ENCODE data around the gene CNGA2.
"Not testable (repeated sequence)": the region's sequence is repeated elsewhere in the genome, so short reads cannot be mapped to it uniquely, and the experiment has no call there.

GRCh38 chrX:151697082-151697481 lies 37.5 kb upstream of the CNGA2 start:
- TF ChIP-seq CTCF (IDR thresholded peaks at IDR 0.05; ENCODE audit: insufficient read depth, low read length, poor library complexity, severe bottlenecking); EZH2phosphoT487 (conservative IDR thresholded peaks at IDR 0.05; ENCODE audit: low read length): not testable (repeated sequence)
